Forelimb muscle (tissue), 1 donor: Measurements from ENCODE around the gene ARHGAP6. TPM values are rescaled to one million over a fixed set of nuclear protein-coding genes. Genes with fewer than 3 reads are reported as not detected.
"Not testable (repeated sequence)": the region's sequence is repeated elsewhere in the genome, so short reads cannot be mapped to it uniquely, and the experiment has no call there.

Experiments
- DNase-seq: peaks from one replicate; pipeline ENCODE4 v3.0.0-alpha.2; 2013; ENCODE audit warnings: low read depth
- polyA plus RNA-seq: library from polyadenylated mRNA; unstranded; fragments of 120-200 nt; gene quantifications from one replicate; pipeline ENCODE4 v1.2.1, GENCODE V29; 2013; ENCODE audit not compliant: insufficient read length

ARHGAP6 gene
- polyA plus RNA-seq, 1 donor: 9.3 TPM

DNA sequence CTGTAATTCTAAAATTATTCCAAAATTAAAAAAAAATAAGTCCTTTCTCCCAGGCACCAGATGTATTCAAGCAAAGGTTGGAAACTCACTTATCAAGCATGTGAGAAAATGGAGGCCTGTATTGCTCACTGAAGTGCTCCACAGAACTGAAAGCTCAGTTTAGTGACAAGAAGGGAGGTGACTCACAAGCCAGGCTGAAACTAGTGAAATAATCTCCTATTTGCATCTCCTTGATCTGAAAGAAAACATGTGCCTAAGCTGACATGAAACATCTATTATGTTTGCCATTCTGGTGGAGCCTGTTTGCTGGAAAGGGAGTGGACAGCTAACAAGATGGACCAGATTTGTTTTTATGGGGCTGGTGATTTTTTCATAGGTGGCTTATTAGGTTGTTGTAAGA lies 426.5 kb downstream of the ARHGAP6 start:
- no peak for DNase-seq

DNA sequence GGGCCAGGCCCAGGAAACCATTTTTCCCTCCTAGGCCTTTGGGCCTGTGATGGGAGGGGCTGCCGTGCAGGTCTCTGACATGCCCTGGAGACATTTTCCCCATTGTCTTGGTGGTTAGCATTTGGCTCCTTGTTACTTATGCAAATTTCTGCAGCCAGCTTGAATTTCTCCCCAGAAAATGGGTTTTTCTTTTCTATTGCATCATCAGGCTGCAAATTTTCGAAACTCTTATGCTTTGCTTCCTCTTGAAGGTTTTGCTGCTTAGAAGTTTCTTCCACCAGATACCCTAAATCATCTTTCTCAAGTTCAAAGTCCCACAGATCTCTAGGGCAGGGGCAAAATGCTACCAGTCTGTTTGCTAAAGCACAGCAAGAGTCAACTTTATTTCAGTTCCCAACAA lies 430.3 kb downstream of the ARHGAP6 start:
- DNase-seq: not testable (repeated sequence)

DNA sequence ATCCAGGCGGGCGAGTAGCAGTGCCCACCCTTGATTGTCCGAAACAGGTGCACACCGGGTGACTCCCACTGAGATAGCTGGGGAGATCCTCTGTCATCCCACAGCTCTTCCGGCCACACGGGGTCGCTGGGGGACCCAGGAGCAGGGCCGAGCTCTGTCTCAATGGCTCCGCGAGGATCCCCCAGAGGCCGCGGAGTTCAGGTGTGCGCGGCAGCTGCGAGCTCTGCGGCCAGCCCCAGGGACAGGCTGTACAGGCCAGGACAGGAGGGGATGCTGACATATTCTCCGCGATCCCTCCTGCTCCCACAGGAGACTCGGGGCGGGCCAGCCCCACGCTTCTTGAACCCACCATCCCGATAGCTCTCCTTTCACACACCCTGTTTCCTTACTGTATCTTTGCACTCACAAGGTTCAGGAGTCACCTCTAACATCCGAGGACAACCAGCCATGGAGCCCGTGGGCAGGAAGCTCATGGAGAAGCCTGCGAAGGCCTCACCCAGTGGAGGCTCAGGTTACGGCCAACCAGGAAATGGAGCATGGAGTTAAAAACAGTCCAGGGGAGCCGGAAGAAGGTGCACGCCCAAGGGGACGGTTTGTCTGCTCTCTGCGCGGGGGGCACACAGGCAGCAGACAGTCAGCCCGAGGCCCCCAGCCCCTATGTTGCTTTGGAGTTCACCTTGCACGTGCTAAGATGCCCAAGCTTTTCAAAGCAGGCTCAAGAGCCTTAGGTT lies 450.4 kb downstream of the ARHGAP6 start:
- DNase-seq: no peak

DNA sequence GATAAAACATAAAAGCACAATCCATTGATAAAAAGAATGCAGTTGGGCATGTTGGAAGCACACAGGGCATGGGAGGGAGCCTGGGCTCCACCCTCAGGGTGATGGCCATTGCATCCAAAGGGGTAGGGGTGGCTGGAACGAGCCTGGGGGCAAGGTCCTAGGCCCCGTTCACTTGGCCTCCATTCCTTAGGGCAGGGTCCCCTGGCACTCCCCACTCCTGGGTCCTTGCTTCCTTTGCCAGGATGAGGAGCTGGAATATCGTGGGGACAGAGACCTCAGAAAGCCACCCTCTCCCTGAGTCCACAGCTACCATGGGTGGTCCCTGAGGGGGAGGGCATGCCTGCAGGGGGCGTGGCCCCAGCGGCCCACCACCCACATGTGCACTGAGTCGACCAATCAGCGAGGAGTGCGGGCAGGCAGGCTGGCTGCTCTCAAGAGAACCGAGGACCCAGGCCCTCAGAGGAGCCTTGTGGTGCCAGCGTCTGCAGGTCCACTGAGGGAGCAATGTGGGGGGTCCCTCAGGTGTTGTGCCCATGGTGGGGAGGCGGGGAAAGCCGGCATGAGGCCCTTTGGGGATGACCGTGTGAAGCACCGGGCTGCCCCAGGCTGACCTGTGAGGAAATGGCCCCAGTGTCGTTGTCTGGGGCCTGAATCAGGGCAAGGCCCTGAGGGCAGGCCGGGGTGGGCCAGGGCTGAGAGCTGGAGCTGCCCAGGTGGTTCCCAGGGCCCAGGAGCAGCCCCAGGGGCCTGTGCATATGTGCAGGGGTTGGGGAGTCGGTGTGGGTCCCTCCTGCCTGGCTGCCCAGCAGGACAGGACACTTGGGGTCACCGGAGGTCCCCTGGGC lies 451.2 kb downstream of the ARHGAP6 start:
- DNase-seq: no peak

DNA sequence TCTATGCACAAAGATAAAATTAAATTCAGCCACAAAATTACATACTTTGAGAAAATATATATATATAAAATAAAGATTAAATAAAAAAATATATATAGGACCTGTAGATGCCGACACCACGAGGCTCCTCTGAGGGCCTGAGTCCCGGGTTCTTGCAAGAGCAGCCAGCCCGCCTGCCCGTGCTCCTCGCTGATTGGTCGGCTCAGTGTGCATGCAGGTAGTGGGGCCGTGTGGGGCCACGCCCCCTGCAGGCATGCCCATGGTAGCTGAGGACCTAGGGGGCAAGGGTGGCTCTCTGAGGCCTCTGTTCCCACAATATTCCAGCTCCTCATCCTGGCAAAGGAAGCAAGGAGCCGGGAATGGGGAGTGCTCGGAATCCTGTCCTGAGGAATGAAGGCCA lies 453.0 kb downstream of the ARHGAP6 start:
- DNase-seq: no peak

DNA sequence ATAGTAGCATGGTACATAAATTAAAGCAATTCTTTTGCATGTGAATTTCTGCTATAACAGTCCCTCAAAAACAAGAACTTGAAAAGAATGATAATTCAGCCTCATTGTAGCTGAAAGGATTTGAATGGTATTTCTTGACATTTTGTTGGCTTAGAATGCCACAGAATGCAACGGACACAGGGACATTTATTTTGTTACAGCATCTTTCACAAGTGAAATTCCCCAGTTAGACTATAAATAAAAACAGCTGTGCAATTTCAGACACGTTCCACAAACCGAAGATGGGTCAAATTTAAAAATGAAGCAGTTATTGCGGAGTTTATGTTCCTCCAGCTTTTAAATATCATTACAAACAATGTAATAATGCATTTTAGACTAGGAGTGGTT lies 455.3 kb downstream of the ARHGAP6 start:
- DNase-seq: no peak

DNA sequence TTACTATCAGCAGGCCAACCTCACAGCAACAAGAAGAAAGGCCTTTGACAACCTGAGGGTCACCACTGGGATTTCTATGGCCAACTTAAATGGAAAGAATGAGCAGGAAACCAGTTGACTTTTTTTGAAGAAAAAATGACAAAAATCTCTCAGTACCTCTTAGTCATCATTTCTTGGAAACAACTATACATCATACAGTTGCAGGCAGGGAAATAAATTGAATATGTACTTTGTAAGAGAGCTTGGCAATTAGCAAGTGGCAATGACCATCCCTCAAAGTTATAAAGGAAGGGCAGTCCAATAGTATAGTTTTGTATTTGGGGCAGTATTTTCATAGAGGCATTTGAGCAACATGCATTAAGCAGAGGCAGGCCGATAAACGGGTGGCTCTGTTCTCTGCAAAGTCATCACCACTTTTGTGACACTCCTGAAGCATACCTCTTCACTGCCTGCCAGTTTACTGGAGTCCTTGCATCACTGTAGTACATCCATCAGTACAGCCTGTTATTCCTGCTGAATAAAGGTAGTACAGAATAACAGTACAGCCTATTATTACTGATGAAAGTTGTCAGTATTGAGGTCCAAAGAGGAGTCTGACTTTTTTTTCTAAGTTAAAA lies 455.8 kb downstream of the ARHGAP6 start:
- DNase-seq: no peak

DNA sequence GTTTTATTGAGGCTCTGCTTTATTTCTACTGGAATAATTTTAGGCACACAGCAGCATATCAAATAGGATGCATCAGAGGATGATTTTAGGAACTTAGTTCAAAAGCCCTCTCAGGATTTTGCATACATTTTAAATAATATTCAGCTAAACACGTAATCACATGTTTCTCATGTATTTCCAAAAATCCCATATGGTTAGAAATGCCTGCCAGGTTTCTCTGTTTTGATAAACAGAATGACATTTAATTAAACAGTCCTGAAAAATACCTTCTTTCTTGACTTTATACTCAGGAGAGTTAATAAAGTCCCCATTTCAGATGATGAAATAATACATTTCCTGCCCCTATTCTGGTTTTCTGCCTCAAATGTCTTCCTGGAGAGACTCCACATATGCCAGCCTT lies 459.0 kb downstream of the ARHGAP6 start:
- DNase-seq: no peak

DNA sequence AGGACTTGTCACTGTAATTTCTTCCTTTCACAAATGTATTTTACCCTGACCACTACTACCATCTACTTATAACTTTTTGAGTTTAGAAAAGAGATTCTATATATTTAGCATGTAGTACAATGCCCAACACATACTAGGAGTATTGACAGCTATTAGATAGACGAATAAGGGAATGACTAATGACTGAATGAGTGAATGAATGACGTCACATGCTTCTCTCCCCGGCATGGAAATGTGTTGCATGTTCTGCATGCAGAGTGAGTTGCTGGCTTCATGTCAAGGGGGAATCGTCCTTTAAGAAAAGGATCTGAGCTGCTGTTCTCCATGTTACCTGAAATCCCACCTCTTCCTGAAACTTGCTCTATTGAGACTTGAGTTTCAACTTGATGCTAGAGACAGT lies 459.9 kb downstream of the ARHGAP6 start:
- no peak for DNase-seq

DNA sequence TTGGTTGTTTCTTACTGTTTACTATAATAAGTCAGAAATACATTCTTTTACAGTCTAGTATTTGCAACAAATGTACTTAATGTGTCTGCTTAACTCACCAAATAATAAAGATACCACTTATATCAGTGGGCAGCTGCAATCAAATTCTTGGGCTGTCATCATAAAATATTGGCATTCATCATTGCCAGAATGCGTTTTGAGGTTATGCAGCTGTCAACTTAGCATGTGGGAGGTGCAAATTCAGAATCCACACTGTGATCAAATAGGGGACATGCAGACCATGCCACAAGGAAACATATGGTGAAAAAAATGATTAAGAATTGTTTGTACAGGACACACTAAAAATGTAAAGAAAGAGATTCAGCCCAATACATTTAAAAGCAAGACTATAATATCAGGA lies 468.0 kb downstream of the ARHGAP6 start:
- no peak for DNase-seq

DNA sequence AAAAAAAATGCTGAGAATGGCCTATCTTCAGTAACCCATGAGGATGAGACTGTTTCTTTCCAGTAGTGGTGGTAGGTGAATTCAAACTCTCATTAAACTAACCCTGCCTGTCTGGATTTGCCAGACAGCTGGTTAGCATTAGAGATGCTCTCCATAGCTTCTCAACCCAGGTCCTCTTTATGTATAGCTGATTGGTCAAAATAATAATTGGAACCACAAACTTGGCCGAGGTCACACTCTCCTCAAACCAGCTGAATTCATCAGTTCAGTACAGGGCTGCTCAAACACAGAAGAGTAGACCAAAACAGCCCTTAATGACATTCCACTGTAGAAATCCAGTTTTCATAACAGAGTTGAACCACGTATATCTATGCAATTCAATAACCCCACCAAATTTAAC lies 469.2 kb downstream of the ARHGAP6 start:
- DNase-seq: peak; percentile 61

DNA sequence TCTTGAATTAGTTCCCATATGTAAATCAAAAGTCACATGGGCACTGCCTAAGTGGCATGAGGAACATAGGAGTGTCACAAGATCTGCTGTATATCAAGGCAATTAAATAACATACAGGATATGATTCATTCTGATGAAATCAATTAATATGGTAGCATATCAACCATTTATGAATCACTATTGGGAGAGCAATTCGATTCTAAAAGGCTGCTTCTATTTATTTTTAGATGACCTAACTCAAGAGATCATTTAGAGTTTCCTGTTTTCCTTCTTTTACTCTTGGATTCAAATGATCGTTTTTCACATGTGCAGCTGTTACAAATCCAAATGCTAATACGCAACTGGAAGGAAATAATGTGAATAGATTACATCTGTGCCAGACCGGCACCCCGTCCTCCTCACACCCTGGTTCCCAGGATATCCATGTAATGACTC lies 472.7 kb downstream of the ARHGAP6 start:
- peak; percentile 39 for DNase-seq

DNA sequence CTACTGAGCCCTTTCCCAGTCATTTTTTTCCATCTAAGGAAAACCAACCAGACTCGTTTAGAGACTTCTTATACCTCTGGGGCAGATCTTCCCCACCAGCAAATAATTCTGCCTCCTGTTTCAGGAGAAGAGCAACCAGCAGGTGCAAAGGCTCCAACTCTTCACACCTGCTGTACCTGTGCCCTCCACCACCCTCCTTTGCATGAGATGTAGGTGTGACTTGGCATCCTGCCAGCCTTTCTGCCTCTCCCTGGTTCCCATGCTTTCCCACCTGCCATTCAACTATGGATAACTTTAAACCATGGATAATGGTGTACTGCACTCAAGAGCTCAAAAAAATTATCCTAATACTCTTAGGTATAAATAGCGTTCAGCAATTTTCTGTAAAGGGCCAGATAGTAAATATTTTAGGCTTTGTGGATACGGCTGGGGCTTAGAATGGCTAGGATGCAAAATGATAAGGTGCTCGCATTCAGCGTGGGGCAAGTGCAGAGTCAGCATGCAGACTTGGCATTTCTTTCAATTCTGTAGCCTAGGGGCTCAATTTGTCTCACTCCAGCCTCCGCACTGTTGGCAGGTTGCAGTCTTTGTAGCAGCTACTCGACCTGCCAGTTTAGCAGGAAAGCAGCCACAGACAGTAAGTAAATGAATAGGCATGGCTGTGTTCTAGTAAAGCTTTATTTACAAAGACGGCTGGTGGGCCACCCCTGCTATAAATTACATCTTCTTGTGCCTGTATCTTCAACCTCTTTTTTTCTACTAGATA lies 474.8 kb downstream of the ARHGAP6 start:
- DNase-seq: no peak

DNA sequence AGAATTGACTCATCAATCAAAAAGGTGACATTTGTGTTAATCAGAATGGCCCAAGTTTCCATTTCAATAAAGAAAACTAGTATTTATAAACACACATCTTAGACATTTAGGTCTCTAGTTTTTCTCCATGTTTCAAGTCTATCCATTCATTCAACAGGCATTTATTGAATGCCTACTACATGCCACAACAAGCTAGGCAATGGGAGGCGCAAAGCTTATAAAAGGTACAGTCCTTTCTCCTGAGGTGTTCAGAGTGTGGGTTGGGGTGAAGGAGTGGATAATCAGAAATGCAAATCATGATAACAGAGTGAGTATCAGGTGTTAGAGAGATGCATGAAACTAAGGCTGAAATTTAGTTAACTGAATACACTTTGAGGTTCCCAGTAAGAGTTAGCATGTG lies 476.6 kb downstream of the ARHGAP6 start:
- no peak for DNase-seq

DNA sequence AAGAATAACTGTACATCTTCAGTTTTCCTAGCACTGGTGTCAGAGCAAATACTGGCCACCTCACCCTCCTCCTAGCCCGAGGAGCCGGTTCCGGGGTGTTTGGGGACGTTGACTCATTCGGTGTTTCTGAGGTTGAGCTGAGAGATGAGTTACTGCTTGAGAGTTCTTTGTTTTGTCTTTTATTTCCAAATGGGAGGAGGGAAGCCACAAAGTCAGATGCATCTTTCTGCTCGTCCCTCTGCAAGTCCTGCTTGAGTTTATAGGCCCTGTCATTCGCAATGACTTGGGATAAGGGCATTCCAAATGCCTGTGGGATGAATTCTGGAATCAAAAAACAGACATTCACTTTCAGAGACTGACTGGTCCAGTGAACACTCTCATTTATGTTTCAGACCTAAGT lies 477.1 kb downstream of the ARHGAP6 start:
- no peak for DNase-seq

DNA sequence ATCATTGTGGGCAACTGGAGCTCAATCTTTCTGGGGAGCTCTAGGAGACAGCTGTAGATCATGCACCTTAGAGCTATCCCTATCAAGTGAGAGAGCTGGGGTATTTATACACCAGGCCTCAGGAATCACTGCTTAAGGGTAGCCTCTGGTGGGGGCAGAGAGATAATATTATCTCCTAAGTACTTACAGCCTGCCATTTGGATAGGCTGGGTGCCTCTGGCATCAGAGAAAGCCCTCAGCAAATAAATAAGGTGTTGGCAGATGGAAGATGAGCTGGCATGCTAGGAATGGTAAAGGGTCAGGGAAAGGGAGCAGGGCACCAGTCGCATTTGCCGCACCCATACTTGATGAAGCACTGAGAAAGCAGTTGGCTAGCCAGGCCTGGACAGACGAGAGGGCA lies 478.7 kb downstream of the ARHGAP6 start:
- DNase-seq: no peak

DNA sequence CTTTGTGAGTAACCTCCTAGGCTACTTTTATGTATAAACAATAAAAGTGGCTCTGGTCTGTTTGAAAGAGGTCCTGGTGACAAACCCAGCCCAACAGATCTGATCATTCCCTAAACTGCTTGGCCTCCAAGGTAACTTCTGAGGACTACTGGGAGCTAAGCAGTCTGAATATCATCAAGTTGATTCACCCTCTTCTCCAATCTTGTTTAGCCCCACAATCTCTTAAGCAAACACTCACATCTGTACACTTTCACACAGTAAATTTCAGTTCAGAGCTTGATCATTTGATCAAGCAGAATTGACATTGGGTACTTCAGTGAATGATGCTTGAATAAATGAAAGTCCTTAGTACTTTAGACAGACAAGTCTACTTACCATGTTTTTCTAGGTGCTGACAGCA lies 479.9 kb downstream of the ARHGAP6 start:
- no peak for DNase-seq

DNA sequence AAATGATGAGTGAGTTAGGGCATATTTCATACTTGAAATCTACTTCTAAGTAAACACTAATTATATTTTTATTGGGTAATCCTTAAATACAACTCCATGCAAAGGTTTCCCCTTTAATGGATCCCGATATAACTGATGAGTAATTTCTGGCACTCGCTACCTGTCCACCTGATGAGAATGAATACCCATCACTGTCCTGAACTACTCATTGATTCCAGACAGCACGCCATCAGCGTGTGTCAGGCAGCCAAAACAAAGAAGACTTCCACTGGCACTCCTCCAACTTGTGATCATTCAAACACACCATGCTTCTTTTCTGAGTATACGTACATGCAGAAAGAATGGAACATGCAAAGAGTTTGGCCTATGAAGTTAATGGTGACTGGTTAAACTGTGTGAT lies 485.1 kb downstream of the ARHGAP6 start:
- DNase-seq: no peak

DNA sequence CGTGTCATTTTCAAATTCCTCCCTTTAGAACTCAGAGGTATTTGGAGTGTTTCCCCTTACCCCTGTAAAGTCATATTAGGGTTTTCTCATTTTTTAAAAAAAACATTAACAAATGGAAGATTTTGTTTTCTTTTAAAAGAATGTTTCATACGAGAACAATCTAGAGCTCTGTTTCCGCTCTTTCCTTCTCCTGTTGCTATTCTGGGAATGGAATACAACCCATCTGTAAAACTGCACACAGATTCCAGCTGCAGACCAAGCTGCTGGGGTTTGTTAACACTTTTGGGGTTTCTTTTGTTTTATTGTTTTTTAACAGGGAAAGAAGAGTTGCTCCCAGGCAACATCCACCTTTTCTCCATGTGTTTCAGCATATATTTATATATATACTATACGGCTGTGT lies 493.3 kb downstream of the ARHGAP6 start:
- no peak for DNase-seq

DNA sequence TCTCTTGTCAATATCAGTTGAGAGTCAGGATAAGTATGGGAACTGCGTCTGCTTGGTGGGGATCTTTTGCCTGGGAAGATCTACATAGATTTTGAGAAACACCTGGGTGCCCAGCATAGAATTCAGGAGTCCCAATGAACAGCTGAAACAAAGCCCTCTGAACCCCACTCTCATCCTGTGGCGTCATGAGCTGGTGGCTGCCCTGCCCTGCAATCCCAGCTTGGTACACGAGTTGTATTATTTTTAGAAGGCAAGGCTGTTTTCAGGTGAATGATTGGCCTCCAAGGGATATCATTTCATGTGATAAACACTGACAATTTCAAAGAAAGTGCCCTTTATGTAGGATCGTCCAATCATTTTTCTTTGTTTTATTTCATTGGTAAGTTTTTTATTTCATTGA lies 493.8 kb downstream of the ARHGAP6 start:
- no peak for DNase-seq

DNA sequence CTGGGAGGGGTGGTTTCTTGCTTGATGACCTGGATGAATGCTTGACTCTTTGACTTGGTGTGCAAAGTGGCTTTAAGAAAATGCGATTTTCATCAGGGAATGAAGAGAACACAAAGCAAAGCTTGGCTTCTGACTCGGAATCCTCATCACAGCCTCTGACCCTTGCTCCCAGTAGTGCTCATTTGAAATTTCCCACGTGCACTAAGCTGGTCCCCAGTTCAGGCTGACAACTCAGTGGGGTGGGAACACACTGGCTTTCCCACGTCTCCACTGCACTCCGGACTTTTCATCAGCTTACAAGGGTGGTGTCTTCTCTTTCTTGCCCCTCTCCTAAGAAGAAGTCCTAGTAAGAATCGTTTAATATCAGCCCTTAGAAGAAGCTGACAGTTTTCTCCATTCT lies 501.3 kb downstream of the ARHGAP6 start:
- DNase-seq: no peak

DNA sequence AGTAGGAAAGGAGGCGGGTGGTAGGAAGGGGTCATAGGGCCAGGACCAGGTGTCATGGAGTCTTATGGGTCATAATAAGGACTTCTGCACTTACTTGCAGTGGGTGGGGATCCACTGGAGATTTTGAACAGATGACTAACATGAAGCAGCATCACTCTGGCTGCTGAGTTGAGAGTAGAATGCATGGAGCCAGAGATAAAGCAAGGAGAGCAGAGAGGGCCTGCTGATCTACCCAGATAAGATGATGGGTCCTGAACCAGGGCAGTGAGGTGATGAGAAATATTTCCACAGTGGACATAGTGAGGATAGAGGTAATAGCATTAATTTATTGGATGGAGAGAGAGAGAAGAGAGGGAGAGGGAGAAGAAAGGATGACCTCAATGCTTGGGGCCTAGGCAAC lies 506.6 kb downstream of the ARHGAP6 start:
- no peak for DNase-seq
